Amygdala (tissue), 56 donors: ENCODE measurements around the gene EMP3.
A peak's percentile ranks its signal among the peaks of the same experiment; 100 is the strongest.
"Not testable (repeated sequence)": the region's sequence is repeated elsewhere in the genome, so short reads cannot be mapped to it uniquely, and the experiment has no call there.

Source experiments
- DNase-seq, 56 donors: peaks; one replicate each; lab custom pipeline; 2025; lab: John Stamatoyannopoulos, UW

Gene EMP3, protein sequence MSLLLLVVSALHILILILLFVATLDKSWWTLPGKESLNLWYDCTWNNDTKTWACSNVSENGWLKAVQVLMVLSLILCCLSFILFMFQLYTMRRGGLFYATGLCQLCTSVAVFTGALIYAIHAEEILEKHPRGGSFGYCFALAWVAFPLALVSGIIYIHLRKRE

DNA sequence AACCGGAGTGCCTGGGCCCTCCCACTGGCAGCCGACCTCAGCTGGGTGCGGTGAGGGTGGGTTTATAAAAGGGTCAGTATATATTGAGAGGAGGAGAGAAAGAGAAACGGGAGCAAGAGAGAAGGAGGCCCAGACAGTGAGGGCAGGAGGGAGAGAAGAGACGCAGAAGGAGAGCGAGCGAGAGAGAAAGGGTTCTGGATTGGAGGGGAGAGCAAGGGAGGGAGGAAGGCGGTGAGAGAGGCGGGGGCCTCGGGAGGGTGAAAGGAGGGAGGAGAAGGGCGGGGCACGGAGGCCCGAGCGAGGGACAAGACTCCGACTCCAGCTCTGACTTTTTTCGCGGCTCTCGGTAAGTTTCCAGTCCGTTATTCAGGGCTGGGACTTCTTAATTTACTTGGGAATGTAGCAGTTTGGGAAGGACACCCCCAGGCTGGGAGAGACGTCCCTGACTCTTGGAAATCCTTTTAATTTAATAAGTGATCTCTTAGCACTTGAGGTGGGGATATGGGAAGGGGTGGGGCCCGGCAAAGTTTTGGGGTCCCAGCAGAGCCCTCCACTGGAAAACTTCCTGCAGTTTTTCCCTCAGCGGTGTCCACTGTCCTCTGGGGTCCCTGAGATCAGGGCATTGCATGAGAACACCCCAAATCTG, at the start of gene EMP3:
Gene EMP3 (plus strand): TSS at position 288 of the 646 bp plus-strand sequence. CDS start 1,293 bp downstream, outside the sequence.
- peak in 15 of 56 donors; percentile 2 to 53 (median 23) for DNase-seq

DNA sequence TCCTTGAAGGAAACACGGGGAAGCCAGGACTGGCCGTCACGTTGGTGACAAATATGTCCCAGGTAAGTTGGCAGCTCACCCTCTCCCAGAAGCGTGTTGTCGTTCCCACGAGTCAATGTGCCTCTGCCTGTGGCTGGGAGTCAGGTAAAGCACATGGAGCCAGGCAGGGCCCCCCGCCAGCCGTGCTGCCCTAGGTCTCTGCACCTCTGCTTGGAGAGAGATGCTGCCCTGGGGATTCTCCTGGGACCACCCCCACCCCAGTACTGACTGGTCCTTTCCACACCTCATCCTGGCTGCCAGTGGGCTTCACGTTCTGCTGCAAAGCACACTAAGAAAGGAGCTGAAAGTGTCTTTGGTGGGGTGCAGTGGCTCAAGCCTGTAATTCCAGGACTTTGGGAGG, 45.6 kb upstream of the EMP3 start:
- no peak for DNase-seq

DNA sequence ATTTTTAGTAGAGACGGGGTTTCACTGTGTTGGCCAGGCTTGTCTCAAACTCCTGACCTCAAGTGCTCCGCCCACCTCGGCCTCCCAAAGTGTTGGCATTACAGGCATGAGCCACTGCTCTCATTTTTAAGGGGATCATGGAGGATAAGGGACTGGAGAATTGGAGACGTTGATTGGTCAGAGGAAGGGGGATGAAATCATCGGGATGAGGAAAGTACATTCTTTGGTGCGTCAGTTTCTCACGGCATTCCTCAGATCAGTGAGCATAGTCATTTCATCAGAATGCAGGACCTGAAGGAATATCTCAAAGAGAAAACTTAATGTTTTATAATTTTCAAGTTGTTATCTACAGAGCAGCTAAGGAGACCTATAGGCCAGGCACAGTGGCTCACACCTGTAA, 41.4 kb upstream of the EMP3 start:
- no peak for DNase-seq

DNA sequence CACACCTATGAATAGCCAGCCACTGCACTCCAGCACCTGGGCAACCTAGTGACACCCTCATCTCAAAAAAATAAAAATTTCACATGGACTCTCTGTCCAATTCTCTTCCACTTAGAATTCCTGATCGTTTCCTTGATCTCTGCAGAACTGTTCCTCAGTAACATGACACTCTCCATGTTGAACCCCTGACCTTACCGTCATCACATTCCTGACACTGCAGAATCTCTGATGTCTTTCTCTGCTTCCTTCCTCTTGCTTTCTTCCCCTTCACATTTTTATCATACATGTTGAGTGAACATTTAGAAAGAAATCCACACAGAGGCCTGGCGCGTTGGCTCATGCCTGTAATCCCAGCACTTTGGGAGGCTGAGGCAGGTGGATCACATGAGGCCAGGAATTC, 40.5 kb upstream of the EMP3 start:
- no peak for DNase-seq

DNA sequence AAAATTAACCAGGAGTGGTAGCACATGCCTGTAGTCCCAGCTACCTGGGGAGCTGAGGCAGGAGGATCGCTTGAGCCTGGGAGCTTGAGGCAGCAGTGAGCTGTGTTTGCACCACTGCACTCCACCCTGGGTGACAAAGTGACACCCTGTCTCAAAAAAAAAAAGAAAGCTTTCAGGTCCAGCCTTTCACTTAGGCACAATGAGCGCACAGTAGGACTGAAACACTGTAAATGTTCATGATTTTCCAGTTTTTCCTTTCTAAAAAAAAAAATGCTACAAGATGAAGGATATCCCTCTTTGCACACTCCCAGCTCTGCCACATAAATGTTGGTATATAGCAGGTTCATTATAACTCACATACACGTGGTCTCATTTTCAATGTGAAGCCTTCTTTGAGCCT, 37.6 kb upstream of the EMP3 start:
- DNase-seq: no peak

DNA sequence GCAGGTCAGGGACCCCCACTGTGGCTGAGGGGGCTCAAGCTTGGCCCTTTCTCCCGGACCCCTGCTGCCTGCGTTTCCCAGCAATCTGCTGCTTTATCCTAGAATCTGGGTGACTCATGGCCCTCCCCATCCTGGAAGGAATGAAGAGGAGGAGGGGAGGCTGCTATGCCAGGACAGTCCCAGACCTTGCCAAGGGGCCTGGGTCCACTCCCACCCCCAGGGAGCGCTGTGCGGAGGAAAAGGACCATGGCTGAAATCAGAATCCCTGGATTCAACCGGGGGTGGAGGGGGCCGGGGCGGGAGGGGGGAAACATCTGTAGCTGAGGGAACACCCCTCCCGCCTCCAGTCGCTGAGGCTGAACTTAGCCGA, 35.0 kb upstream of the EMP3 start:
- peak in 4 of 56 donors; percentile 5 to 32 (median 16) for DNase-seq

DNA sequence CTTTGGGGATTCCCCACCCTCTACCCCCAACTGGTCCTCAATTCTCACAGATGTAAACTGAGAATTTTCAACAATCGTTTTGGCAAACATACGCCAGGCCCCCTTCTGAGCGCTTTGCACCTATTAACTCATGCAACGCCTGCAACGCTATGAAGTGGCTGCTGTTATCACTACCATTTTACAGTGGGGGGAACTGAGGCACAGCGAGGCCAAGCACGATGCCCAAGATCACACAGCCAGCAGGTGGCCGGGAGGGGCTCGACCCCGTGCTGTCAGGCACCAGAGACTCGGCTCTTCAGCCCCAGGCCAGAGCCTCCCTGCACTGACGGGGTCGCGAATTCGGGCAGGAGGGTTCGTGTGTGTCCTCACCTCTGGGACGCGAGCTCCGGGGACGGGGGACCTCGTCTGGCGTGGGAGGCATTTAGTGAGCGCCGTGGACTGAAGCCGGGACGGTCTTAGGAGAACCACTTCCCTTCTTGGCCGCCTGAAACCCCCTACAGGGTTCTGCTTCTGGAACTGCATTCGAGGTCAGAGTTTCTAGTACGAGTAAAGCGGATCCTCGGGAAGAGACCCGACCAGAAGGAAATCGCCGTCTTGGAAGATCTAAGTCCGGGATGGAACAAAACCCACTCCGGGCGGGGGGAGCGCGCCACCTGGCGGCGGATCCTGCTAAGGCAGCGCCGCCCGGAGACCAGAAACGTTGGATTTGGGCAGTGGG, 34.4 kb upstream of the EMP3 start:
- peak in 47 of 56 donors; percentile 9 to 80 (median 42) for DNase-seq

DNA sequence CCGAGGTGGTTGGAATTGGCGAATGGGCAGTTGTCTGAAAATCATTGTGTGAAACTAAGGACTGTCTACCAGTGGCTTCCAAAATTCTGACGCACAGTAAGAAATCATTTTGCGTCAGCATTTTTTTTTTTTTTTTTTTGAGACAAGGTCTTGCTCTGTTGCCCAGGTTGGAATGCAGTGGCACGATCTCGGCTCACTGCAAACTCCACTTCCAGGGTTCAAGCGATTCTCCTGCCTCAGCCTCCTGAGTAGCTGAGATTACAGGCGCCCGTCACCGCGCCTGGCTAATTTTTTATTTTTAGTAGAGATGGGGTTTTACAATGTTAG, 33.9 kb upstream of the EMP3 start:
- not testable (repeated sequence) for DNase-seq

DNA sequence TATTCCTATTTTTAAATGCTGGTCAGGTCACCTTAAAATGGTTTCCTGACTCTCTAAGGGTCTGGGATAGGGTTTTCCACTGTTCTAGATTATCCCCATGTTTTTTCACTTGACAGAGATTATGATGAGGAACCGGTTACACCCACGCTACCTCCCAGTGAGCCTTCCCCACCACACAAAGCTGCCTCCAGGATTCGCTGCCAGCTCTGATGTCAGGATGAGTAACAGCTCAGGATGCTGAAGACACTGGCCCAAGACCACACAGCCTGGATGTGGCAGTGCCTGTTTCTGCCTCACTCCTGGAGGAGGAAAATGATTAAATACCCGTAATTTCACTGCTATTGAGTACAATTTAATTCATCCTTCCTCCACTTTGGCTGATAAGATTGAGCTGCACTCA, 32.6 kb upstream of the EMP3 start:
- no peak for DNase-seq

DNA sequence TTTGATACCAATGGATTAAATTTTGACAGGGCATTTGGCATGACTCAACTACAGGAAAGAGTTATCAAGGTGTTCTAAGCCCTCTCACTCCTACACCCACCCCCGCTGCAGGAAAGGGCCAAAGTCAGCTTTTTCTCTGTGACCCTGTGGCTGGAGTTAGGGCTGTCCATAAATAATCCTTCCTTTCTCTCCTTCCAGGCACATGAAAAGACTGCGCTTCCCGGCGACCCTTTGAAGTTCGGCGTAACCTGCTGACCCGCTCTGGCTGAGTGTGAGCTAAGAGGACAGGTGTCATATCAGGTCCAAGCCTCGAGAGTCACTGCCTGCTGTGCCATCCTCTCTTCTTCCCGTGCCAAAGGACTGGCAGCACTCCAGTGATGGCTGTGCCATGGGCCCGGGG, 29.9 kb upstream of the EMP3 start:
- no peak for DNase-seq

DNA sequence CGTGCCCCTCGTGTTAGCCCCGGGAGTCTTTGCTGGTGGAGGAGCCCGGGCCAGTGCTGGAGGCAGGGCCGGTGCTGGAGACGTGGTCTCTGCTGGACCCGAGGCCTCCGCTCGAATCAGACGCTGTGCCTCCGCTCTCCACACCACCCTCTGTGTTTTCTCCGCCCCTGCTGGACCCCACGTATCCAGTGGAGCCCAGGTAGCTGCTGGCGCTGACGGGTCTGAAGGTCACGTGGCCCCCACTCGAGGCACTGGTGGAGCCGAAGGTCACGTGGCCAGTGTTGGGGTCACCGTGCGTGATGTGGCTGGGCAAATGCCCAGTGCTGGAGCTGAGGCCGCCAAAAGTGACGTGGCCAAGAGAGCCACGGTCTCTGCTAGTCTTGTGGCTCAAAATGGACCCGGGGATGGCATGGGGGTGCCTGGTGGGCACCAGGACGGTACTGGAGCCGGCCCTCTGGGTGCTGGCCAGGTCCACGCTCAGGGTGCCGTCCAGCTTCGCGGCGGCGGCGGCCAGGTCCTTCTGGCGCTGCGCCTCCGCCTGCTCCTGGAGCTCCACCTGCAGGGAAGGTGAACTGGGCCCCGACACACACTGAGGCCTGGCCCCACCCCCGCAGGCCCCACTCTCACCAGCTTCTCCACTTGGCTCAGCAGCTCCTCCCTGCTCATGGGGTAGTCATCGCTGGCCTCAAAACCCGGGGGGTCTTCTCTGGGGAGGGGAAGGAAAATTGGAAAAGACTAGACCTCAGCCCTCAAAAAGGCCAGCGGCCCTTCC, 28.2 kb upstream of the EMP3 start:
- DNase-seq: no peak

DNA sequence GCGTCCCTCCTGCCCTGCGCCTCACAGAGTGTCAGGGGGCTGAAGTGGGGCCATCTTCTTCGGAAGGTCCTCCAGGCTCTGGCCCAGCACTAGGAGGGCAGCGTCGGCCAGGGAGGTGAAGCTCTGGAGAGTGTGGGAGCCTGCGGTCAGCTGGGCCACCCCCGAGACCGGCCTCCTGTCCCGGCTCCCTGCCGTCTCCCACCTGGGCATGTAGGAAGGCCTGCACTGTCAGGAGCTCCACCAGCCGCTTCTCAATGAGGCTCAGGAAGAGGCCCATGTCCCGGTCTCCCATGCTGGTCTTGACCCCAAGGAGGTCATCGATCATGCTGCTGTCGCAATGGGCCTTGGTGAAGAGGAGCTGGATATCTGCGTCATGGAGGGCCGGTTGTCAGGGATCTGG, 27.4 kb upstream of the EMP3 start:
- DNase-seq: no peak

DNA sequence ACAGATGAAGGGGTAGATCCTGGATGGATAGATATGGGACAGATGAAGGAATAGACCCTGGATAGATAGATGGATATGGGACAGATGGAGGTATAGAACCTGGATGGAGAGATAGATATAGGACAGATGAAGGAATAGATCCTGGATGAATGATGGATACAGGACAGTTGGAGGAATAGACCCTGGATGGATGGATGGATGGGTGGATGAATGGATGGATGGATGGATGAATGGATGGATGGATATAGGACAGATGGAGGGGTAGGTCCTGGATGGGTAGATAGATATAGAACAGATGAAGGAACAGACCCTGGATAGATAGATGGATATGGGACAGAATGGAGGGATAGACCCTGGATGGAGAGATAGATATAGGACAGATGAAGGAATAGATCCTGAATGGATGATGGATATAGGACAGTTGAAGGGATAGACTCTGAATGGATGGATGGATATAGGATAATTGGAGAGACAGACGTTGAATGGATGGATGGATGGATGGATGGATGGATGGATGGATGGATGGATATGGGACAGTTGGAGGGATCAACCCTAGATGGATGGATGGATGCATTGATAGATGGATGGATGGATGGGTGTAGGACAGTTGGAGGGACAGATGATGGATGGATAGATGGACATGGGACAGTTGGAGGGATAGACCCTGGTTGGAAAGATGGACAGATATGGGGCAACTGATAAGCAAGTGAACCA, 23.3 kb upstream of the EMP3 start:
- no peak for DNase-seq

DNA sequence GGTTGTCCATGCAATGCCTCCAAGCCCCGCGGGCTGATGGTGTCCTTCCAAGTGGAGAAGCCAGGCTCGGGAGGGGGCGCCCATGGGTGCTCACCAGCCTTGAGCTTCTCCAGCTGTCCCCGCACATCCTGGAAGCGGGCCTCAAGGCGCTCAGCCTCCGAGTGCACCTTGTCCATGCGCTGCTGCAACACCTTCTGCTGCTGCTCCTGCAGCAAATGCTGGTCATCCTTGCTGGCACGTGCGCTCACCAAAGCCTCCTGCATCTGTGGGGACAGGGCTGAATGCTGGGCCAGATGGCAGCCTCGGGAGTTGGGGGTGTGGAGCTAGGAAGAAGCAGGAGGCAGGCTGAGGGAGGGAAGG, 22.8 kb upstream of the EMP3 start:
- DNase-seq: no peak

DNA sequence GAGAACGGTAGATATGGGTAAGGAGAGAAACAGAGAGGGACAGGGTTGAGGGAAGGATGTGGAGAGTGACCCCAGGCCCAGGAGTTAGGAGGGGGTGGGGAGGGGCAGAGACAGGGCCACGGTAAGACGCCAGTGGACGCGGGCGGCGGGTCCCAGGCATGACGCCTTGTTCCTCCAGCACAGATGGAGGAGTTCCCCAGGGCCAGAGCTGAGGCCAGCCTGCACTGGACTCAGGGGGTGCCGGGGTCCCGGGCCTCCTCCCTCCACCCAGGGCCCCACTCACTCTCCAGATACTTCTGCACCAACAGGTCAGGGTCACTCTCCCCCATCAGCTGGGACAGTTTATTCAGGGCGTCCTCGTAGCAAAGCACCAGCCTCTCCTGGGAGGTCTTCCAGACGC, 22.0 kb upstream of the EMP3 start:
- no peak for DNase-seq

DNA sequence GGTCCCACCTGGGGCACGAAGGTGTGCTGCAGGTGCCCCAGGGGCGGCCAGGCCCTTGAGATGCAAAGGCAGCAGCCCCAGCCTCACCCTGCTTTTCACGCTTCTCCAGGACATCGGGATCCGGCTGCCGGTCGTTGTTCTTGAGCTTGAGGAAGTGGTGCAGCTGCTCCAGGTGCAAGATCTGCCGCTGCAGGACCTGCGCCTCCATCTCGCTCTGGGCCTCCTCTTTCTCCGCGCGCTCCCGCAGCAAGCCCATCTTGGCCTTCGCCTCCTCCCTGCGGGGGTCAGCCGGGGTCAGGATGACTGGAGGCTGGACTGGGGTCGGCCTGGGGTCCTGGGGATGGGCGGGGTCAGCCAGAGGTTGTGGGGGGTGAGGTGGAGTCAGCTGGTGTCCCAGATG, 21.5 kb upstream of the EMP3 start:
- DNase-seq: no peak

DNA sequence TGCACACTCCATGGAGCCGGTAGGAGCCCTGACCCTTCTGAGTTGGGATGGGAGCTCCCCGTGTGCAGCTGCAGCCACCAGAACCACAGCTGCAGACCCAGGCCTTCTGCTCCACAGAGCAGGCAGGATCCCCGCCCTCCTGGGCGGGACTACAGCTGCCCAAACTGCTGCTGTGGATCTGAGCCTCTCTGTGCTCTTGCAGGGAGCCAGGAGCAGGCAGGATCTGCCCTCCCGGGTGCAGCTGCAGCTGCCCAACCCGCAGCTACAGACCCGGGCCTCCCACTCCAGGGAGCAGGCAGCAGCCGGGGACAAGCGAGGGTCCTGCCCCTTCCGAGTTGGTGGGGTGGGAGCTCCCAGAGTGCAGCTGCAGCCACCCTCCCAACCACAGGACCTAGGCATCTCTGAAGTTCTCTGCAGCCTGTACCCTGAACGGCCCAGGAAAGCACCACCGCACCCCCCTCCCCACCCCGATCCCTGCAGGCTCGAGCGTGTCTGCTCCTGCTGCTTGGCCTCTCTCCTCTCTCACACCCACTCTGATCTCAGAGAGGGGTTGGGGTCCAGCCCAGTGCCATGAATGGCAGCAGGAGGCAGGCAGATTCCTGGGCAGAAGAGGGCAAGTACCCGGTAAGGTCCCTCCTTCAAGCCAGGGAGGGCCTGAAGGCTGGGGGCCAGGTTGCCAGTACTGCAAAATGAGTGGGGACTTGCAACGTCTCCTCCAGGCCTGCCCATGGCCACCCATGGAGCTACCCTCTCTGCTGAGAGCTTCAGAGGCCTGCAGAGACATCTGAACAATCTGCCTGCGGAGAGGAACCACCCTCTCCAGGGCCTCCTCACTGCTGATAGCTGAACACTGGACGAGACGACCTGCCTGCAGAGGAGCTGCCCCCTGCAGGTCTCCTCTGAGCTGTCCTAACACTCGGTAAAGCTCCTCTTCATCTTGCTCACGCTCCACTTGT, 16.4 kb upstream of the EMP3 start:
- peak in 27 of 56 donors; percentile 8 to 80 (median 47) for DNase-seq

DNA sequence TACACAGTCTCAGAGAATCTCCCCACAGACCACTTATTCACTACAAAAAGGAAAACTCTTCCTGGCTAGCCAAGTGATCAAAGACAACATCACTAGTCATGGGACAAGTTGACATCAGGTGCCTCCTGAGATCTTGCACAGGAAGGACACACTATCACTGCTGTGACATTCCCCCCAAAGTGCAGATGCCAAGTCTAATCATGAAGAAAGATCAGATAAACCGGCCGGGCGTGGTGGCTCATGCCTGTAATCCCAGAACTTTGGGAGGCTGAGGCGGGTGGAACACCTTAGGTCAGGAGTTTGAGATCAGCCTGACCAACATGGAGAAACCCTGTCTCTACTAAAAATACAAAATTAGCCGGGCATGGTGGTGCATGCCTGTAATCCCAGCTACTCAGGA, 15.6 kb upstream of the EMP3 start:
- DNase-seq: not testable (repeated sequence)

DNA sequence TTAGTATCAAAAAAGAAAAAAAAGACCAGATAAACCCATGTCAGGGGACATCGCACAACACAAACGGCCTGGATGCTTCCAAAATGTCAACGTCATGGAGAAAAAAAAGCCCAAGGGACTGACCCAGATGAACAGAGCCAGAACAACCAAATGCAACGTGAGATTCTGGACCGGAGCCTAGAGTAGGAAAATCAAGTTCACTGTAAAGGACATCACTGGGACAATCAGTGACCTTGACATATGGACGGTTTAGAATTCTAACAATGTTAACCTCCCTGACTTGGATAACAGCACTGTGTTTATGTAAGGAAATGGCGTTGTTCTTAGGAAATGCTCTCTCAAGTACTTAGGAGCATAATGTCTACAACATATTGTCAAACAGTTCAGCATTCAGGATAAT, 15.1 kb upstream of the EMP3 start:
- no peak for DNase-seq

DNA sequence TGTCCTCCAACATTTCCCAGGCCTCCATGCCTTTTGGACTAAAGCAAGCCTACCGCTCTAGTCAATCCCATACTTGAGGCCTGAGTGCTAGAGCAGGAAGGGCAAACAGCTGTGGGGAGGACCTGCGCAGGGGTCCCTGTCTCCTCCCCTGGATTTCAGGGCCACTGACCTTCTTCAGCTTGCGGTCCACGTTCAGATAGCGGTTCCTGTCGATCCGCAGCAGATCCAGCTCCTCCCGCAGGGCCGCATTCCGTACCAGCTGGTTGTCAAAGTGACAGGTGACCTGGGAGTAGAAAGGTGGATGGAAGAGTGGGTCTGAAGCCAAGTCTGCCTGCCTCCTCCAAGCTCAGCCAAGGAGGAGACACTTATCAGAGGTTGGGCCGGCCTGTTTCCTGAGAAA, 14.0 kb upstream of the EMP3 start:
- DNase-seq: no peak
